K562 (cell line): Measurements from ENCODE around the gene ABLIM1. TPM values are rescaled to one million over a fixed set of nuclear protein-coding genes. Genes with fewer than 3 reads are reported as not detected.

Experiments used
- ATAC-seq: fragments of 200-7000 bp; cut with Tn5 transposase; 3 replicates; pipeline ENCODE4 v1.9.1; 2020; ENCODE audit warnings: moderate library complexity
- BruUV-seq: library from RNA; stranded (reverse); fragments of 400-500 nt; replicated peaks from 2 replicates; lab custom pipeline; 2021; lab: Mats Ljungman, UMichigan
- CTCF ChIA-PET: fragments of 300-600 bp; formaldehyde crosslinking; extraction: SDS; loops from one replicate; lab custom pipeline; 2021; ENCODE audit warnings: low intra/inter-chr PET ratio; lab: Yijun Ruan, JAX
- POLR2A ChIA-PET: fragments of 300-600, 350-650 bp; sonication (Branson Sonifier 250); formaldehyde crosslinking; extraction: SDS; loops from one replicate; lab custom pipeline; 2021; ENCODE audit warnings: antibody characterized with exemption, inconsistent platforms; lab: Yijun Ruan, JAX
- DNase-seq, 4 experiments: peaks; one replicate each; pipeline versions ENCODE4 v3.0.0 to v3.0.0-alpha.2; 2011 to 2018; ENCODE audit warnings: low spot score in 3 of 4, mixed read lengths in 3 of 4; ENCODE audit errors: extremely low read depth in 1 of 4
- FAIRE-seq: peaks from 2 replicates; lab custom pipeline; 2011; peaks lifted over from hg19 to GRCh38; lab: Jason Lieb, UNC
- H2AFZ ChIP-seq: 2 replicates; pipeline ENCODE4 v1.6.0; 2011; ENCODE audit warnings: low read depth, low read length, control low read depth, inconsistent platforms
- H3K27ac ChIP-seq: fragments of 200-600 bp; 3 replicates; pipeline ENCODE4 v1.8.0; 2011; ENCODE audit warnings: low read depth, mild to moderate bottlenecking, control low read depth, inconsistent platforms, low read length, moderate library complexity, mixed read lengths; ENCODE audit errors: extremely low read depth
- H3K27me3 ChIP-seq, 2 experiments: fragments of 300-600 bp in 1 of 2; 2 replicates in 1 of 2; 3 replicates in 1 of 2; pipeline versions ENCODE4 v1.6.0 to v1.8.0; 2011; ENCODE audit warnings: inconsistent platforms in 2 of 2, low read length in 2 of 2, mild to moderate bottlenecking in 1 of 2, mixed read lengths in 1 of 2, moderate library complexity in 1 of 2; ENCODE audit not compliant: control insufficient read depth in 2 of 2, insufficient read depth in 2 of 2
- H3K36me3 ChIP-seq: fragments of 300-600 bp; 3 replicates; pipeline ENCODE4 v1.8.0; 2011; ENCODE audit warnings: mild to moderate bottlenecking, low read length, inconsistent platforms; ENCODE audit not compliant: control insufficient read depth, insufficient read depth
- H3K4me1 ChIP-seq, 2 experiments: fragments of 200-600 bp in 1 of 2; replicated peaks in 1 of 2; 2 replicates in 1 of 2; 3 replicates in 1 of 2; pipeline versions ENCODE4 v1.5.1 to v1.8.0; 2011; ENCODE audit warnings: inconsistent platforms in 2 of 2, low read length in 2 of 2, mild to moderate bottlenecking in 1 of 2, mixed read lengths in 1 of 2, moderate library complexity in 1 of 2; ENCODE audit not compliant: control insufficient read depth in 2 of 2, insufficient read depth in 2 of 2
- H3K4me2 ChIP-seq: 2 replicates; pipeline ENCODE4 v1.6.1; 2011; ENCODE audit warnings: low read length, control low read depth, inconsistent platforms, mixed read lengths; ENCODE audit not compliant: insufficient read depth
- H3K4me3 ChIP-seq: fragments of 200-600 bp; sonication (generic), shearing (Covaris generic); 2 replicates; pipeline ENCODE4 v1.5.1; 2016; ENCODE audit warnings: control low read depth, inconsistent platforms
- H3K79me2 ChIP-seq: fragments of 200-600 bp; 3 replicates; pipeline ENCODE4 v1.8.0; 2011; ENCODE audit warnings: low read length, inconsistent platforms; ENCODE audit not compliant: control insufficient read depth, insufficient read depth
- H3K9ac ChIP-seq, 2 experiments: 2 replicates each; pipeline versions ENCODE4 v1.6.0 to v1.6.1; 2011; ENCODE audit warnings: low read depth in 2 of 2, low read length in 2 of 2, control low read depth in 1 of 2, inconsistent platforms in 1 of 2, mild to moderate bottlenecking in 1 of 2, mixed read lengths in 1 of 2; ENCODE audit not compliant: insufficient read depth in 1 of 2
- H3K9me1 ChIP-seq: one replicate; pipeline ENCODE4 v1.6.0; 2011; ENCODE audit warnings: inconsistent platforms, mild to moderate bottlenecking, low read length, moderate library complexity; ENCODE audit not compliant: control insufficient read depth, insufficient read depth
- H3K9me3 ChIP-seq: replicated peaks from 2 replicates; pipeline ENCODE4 v1.5.1; 2011; ENCODE audit warnings: low read depth, low read length, inconsistent platforms; ENCODE audit not compliant: control insufficient read depth, insufficient read depth
- H4K20me1 ChIP-seq: replicated peaks from 2 replicates; pipeline ENCODE4 v1.6.1; 2011; ENCODE audit warnings: low read length, inconsistent platforms, mixed read lengths; ENCODE audit not compliant: control insufficient read depth, insufficient read depth
- ARNT ChIP-seq, 2 experiments: fragments of 450-650 bp; IDR thresholded peaks; 2 replicates each; pipeline ENCODE4 v1.6.1; 2016; ENCODE audit warnings: mild to moderate bottlenecking in 1 of 2
- CHD1 ChIP-seq: fragments of 200-600 bp; sonication (generic); IDR thresholded peaks from one replicate; pipeline ENCODE4 v1.6.1; 2012; ENCODE audit warnings: mild to moderate bottlenecking, moderate library complexity, low read length, inconsistent platforms
- CREB1 ChIP-seq, 2 experiments: sonication (generic) in 1 of 2; formaldehyde crosslinking in 1 of 2; IDR thresholded peaks; 2 replicates each; pipeline versions ENCODE4 v1.6.1 to v1.8.0; 2012 to 2022; ENCODE audit warnings: inconsistent platforms in 1 of 2, mild to moderate bottlenecking in 1 of 2, missing genetic modification reagents in 1 of 2, moderate library complexity in 1 of 2
- CREM ChIP-seq: IDR thresholded peaks from 2 replicates; pipeline ENCODE4 v1.6.1; 2014; ENCODE audit warnings: antibody characterized with exemption, low read depth
- GTF2F1 ChIP-seq: IDR thresholded peaks from 2 replicates; pipeline ENCODE4 v1.6.1; 2011; ENCODE audit warnings: low read depth, low read length, improper control_type of control experiment
- KAT7 ChIP-seq: sonication (generic); formaldehyde crosslinking; IDR thresholded peaks from 2 replicates; pipeline ENCODE4 v1.8.0; 2022; ENCODE audit warnings: missing genetic modification reagents, mild to moderate bottlenecking, borderline replicate concordance
- MAFF ChIP-seq: IDR thresholded peaks from 2 replicates; pipeline ENCODE4 v1.6.1; 2012; ENCODE audit warnings: low read length, improper control_type of control experiment
- NRF1 ChIP-seq, 2 experiments: fragments of 450-650 bp; IDR thresholded peaks in 1 of 2; conservative IDR thresholded peaks in 1 of 2; 2 replicates each; pipeline ENCODE4 v1.6.1; 2014; ENCODE audit warnings: mild to moderate bottlenecking in 2 of 2
- RBFOX2 ChIP-seq: fragments of 200-400 bp; formaldehyde crosslinking; IDR thresholded peaks from 2 replicates; pipeline ENCODE4 v1.6.1; 2017; ENCODE audit warnings: low read depth, mild to moderate bottlenecking, low read length, moderate library complexity
- RBM22 ChIP-seq: fragments of 200-400 bp; formaldehyde crosslinking; IDR thresholded peaks from 2 replicates; pipeline ENCODE4 v1.6.1; 2018; ENCODE audit warnings: low read length, low read depth; ENCODE audit not compliant: poor library complexity, severe bottlenecking
- SUPT5H ChIP-seq: fragments of 450-650 bp; IDR thresholded peaks from 2 replicates; pipeline ENCODE4 v1.6.1; 2016
- TCF7 ChIP-seq: sonication (generic); IDR thresholded peaks from 2 replicates; pipeline ENCODE4 v1.6.1; 2016; ENCODE audit warnings: antibody characterized with exemption, borderline replicate concordance
- TEAD2 ChIP-seq: fragments of 450-650 bp; IDR thresholded peaks from 2 replicates; pipeline ENCODE4 v1.6.1; 2016; ENCODE audit warnings: missing genetic modification characterization, control low read depth, missing compliant biosample characterization
- ZNF780A ChIP-seq: fragments of 250-450 bp; sonication (Bioruptor Pico); IDR thresholded peaks from 2 replicates; pipeline ENCODE4 v1.5.0; 2021; ENCODE audit warnings: mild to moderate bottlenecking
- WGBS: fragments of 100-300 bp; shearing (Covaris generic); methylation state at CpG from one replicate; pipeline ENCODE4 v1.1.6; 2016; ENCODE audit warnings: low coverage, mixed read lengths; ENCODE audit not compliant: insufficient coverage; ENCODE audit errors: missing lambda C conversion rate; 5-methylcytosine and 5-hydroxymethylcytosine counted together
- in situ Hi-C: fragments of 300-500 bp; cut with MboI; formaldehyde crosslinking; loops from 4 replicates; pipeline ENCODE4 v1.15.0; 2018; ENCODE audit warnings: inconsistent platforms, mixed read lengths
- intact Hi-C: fragments of 100-400 bp; cut with micrococcal nuclease; formaldehyde crosslinking; loops from 2 replicates; pipeline ENCODE4 v1.14.2; 2022
- polyA plus RNA-seq, 8 experiments: library from polyadenylated mRNA; depleted of rRNA in 4 of 8; stranded (reverse) in 5 of 8; unstranded in 3 of 8; fragments of >200 nt; fragmentation: Nextera tagmentation in 2 of 8; fragmentation: Illumina TruSeq in 1 of 8; extraction: Ambion mirVana in 2 of 8; extraction: Trizol in 1 of 8; gene quantifications; 2 replicates each; pipeline versions ENCODE4 v1.2.1 to v1.2.3, GENCODE V29; 2011 to 2014; ENCODE audit warnings: inconsistent platforms in 1 of 8, missing spikeins in 1 of 8
- total RNA-seq, 7 experiments: library from RNA; depleted of rRNA in 6 of 7; stranded (reverse); fragments of >200 nt in 6 of 7; fragmentation: Illumina TruSeq in 2 of 7; extraction: Trizol in 2 of 7; gene quantifications; 2 replicates each; pipeline versions ENCODE4 v1.2.1 to v1.2.3, GENCODE V29; 2011 to 2021; ENCODE audit warnings: low replicate concordance in 1 of 7
- TF ChIP-seq, protein P1 (sequence below), 2 experiments: fragments of 450-650 bp in 1 of 2; sonication (generic) in 1 of 2; formaldehyde crosslinking in 1 of 2; IDR thresholded peaks in 1 of 2; conservative IDR thresholded peaks in 1 of 2; 2 replicates each; pipeline versions ENCODE4 v1.6.1 to v1.8.1; 2016 to 2023; ENCODE audit warnings: mild to moderate bottlenecking in 2 of 2, moderate library complexity in 2 of 2, inconsistent platforms in 1 of 2, missing genetic modification reagents in 1 of 2

The ABLIM1 gene
- total and polyA plus RNA-seq, 9 of the 15 experiments (the other 6 are each of a cell fraction or from before 2014, with no cell fraction given) = 0.07 to 0.49 (median 0.14) TPM; not detected in 6

- POLR2A ChIA-PET = interaction anchor here (0.6 kb wide), 1 partner anchor 603 kb away, joined by 3 read pairs; no protein-coding TSS in a partner anchor
- H3K4me1 ChIP-seq = no peaks in the 10 kb centered on the region
- H3K79me2 ChIP-seq = no peaks in the 10 kb centered on the region
Observed at GRCh38 chr10:114545071-114545470, 113.0 kb downstream of the ABLIM1 start.

DNA sequence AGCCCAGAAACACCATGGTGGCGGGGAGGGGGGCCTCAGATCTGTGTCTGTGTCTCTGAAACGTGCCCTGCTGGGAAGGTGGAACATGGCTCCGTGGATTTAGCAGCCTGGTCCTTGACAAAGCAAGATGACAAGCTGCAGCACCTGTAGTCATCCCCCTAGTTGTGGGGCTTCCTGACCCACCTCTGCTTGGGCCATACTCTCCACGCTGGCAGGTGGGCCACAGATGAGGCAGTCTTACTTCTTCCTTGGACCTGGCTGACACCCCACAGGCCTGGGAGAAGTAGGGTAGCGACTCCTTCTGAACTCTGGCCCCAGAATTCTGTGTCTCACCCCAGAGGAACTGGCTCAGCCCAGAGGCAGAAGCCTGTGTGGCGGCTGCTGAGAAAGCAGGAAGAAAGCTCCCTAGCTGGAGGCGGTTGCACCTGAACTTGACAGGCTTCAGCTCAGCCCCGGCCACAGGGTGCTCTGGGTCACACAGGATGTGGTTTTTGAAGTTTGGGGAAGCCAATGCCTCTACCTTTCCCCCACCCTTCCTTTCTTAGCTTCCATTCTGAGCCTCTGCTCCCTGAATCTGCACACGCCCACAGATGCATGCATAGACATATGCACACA, 113.9 kb downstream of the ABLIM1 start:
- ATAC-seq = no peak
- no TSS peak for BruUV-seq
- Histone ChIP-seq H3K9me3 (no peaks in the 10 kb centered on the region), H3K36me3 (no peaks in the 10 kb centered on the region), H3K79me2 (no peaks in the 10 kb centered on the region), H3K27me3 (no peaks in the 10 kb centered on the region; a peak in 2 of 5 replicates), H4K20me1 (no peaks in the 10 kb centered on the region), H3K4me2 (no peak overlapping the region), H2AFZ (no peak overlapping the region), H3K4me3 (no peak overlapping the region), H3K27ac (no peak overlapping the region), H3K9ac (no peak overlapping the region), H3K4me1 (no peaks in the 10 kb centered on the region), H3K9me1 (no peaks in the 10 kb centered on the region)
- intact Hi-C loops (no loop called here), in situ Hi-C loops (loop anchor here (10.0 kb wide), 1 partner anchor 151 kb away; no protein-coding TSS in a partner anchor)
- no peak for FAIRE-seq
- WGBS = 0% methylated on average over 3 of the region's 9 CpGs
- CTCF ChIA-PET = no interaction called here
- POLR2A ChIA-PET = interaction anchor here (0.5 kb wide), 1 partner anchor 580 kb away, joined by 3 read pairs; no protein-coding TSS in a partner anchor
- no peak for DNase-seq
- TF ChIP-seq ARNT (IDR thresholded peaks at IDR 0.05) (no peak), TCF7 (no peak), GTF2F1 (no peak), KAT7 (no peak), RBFOX2 (no peak), SUPT5H (no peak), CREM (no peak), CREB1 (IDR thresholded peaks at IDR 0.05) (no peak), CREB1 (CRISPR knock-in tag; IDR thresholded peaks at IDR 0.05) (no peak), ZNF780A (CRISPR knock-in tag) (no peak), RBM22 (no peak), CHD1 (no peak), MAFF (no peak)

More at GRCh38 chr10:114545071-114545470, 113.0 kb downstream of the ABLIM1 start:
- TF ChIP-seq TEAD2 (tag) (no peak), NRF1 (conservative IDR thresholded peaks at IDR 0.05 in 1 of 2, IDR thresholded peaks at IDR 0.05 in 1 of 2) (no peak)
- TF ChIP-seq, protein P1, sequence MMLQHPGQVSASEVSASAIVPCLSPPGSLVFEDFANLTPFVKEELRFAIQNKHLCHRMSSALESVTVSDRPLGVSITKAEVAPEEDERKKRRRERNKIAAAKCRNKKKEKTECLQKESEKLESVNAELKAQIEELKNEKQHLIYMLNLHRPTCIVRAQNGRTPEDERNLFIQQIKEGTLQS (IDR thresholded peaks at IDR 0.05) = no peak
- TF ChIP-seq, protein P1 (CRISPR knock-in tag; conservative IDR thresholded peaks at IDR 0.05) = no peak
- Histone ChIP-seq H3K9ac (no peak overlapping the region), H3K9me3 (no peaks in the 10 kb centered on the region), H3K4me2 (no peak overlapping the region), H3K27me3 (no peaks in the 10 kb centered on the region; a peak in 2 of 5 replicates), H3K27ac (no peak overlapping the region), H4K20me1 (no peaks in the 10 kb centered on the region), H3K9me1 (no peaks in the 10 kb centered on the region), H3K36me3 (no peaks in the 10 kb centered on the region), H2AFZ (no peak overlapping the region), H3K4me3 (no peak overlapping the region)
- CTCF ChIA-PET = no interaction called here
- ATAC-seq (no peak), FAIRE-seq (no peak), DNase-seq (no peak)
- intact Hi-C loops = no loop called here
- no TSS peak for BruUV-seq
- in situ Hi-C loops = loop anchor here (10.0 kb wide), 1 partner anchor 150 kb away; no protein-coding TSS in a partner anchor
- WGBS = 1% methylated on average over 10 of the region's 10 CpGs
